H54 (cell line): ENCODE data around the gene RHCG.
A peak's percentile ranks its signal among the peaks of the same experiment; 100 is the strongest.

Experiments
- DNase-seq: peaks from one replicate; pipeline ENCODE4 v3.0.0; 2011; ENCODE audit warnings: low spot score, mixed read lengths; ENCODE audit not compliant: insufficient read length
- FAIRE-seq: peaks from 3 replicates; lab custom pipeline; 2011; peaks lifted over from hg19 to GRCh38; lab: Jason Lieb, UNC
- POLR2A ChIP-seq: IDR thresholded peaks from 2 replicates; pipeline ENCODE4 v1.6.1; 2011; ENCODE audit warnings: low read depth, mild to moderate bottlenecking, low read length

Gene RHCG

DNA sequence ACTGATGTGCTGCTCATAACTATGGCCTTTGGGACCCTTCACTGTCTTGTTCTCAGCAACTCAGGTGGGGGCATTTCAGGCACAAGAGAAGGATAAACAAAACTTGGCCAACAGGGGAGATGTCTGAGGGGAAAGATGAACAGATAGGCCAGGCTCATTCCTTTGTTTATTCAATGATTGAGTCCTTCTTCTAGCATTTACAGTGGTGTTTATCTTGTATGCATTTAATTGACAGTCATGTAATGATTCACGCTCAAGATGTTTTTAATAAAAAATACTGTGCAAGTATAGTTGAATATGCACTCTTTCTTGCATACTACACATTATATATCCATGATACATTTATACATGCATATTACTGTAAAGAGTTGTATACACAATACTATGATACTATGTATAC lies 44.5 kb downstream of the RHCG start:
- TF ChIP-seq POLR2A = no peak
- DNase-seq (no peak), FAIRE-seq (no peak)

DNA sequence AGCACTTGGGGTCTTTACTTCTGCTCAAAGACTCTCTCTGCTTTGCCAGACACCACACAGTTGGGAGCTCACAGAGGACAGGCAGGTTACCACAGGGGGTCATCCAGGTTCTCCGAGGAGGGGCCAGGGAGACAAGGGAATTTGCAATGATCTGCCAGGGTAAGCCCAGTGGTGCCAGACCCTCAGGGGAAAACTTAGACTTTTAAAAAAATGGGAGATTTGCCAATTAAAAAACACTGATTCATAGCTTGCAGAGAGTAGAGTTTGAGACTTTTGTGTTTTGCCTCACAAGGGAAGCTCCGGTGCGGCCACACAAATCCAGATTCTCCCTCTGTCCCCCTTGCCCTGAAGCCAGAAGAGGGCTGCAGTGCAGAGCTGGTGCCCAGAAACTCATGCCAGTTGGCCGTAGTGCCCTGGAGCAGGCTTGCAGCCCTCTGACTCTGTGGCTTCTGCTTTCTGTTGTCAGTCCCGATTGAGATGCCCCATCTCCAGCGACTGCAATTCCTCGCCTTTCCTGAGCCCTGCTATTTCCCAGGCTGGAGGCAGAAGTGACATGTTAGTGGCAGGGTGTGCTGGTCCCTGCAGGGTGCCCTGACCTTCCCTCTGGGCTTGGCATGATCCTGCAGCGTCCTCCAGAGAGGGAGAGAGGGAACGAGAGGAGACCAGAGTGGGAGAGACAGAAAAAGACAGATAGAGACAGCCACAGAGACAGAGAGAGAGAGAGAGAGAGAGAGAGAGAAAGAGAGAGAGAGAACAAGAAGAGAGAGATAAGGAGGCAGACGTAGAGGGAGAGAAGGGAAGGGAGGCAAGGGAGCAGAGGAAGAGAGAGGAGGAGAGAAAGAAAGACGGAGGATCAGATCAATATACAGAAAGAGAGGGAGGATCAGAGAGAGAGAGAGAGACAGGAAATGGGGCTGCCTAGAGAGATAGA lies 46.0 kb downstream of the RHCG start:
- FAIRE-seq (no peak), DNase-seq (no peak)

DNA sequence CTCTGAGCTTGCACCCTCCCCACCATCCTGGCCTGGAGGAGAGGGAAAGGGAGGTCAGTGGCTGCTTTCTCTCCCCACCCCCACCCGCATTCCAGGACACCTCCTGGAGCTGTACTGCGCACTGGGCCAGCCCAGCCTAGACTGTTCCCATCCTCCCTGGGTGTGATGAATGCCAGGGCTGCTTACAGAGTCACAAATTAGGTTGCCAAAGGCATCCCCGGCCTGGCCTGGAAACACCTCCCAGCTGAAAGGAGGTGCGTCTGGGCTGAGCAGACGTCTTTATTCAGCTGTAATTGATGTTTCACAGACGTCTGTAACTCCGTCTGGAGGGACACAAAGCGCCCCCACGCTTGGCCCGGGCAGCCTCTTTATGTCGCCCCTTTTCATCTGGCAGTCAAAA lies 47.6 kb downstream of the RHCG start:
- no peak for DNase-seq
- FAIRE-seq = no peak
- no peak for TF ChIP-seq POLR2A

More for the DNA sequence above, 46.0 kb downstream of the RHCG start:
- TF ChIP-seq POLR2A = no peak

DNA sequence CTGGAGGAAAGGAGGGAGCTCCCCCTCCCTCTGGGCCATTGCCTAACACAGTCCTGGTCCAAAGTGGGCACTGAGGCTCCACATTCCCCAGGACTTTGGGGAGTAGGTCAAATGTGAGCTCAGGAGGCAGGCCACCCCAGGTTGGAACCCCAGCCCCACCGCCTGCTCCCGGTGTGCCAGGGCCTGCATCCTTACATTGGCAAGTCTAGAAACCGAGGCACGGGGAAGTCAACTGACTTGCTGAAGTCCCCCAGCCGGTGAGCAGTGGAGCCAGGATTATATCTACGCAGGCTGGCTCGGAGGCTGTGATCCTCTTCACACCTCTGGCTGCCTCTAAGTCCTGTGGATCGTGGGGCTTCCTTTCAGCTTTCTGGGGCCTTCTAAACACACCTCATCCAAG lies 48.7 kb downstream of the RHCG start:
- FAIRE-seq = no peak
- TF ChIP-seq POLR2A = no peak
- DNase-seq = no peak

DNA sequence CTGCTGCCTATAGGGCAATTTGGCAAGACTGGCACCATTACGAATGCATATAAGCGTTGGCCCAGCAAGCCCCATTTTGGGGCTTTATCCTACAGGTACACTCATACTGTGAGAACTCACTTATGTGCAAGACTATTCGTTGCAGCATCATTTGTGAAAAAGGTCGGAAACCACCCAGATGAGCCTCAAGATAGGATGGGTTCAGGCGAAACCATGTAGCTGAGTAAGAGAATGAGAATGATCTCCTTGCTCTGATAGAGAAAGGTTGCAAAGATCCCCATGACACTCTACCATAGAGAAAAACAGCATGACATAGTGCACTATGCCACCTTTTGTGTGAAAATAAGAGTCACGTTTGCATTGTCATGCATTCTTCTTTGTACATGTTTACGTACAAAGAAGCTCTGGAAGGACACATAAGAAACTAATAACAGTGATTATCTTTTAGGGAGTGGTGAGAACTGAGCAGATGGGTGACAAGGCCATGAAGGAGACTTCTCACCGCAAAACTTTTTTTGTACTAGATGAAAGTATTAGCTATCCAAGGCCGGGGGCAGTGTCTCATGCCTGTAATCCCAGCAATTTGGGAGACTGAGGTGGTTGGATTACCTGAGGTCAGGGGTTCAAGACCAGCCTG lies 50.0 kb downstream of the RHCG start:
- FAIRE-seq = no peak
- no peak for TF ChIP-seq POLR2A
- no peak for DNase-seq

DNA sequence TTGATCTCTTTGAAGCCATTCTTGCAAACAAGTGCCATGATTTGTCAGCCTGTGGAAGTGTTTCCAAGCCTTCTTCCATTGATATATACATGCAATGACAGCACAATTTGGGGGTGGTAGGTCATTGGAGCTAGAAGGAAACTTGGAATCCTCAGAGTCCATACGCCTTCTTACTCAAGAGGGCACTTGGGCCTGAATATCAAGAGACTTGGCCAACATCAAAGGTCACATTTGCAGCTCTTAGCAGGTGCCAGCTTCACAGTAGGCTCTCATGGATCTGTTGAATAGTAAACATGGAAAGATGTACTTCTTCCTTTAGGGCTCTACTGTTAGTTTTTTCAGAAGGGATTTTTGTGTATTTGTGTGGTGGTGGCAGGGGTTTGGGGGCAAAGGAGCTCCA lies 50.9 kb downstream of the RHCG start:
- DNase-seq (no peak), FAIRE-seq (no peak)
- TF ChIP-seq POLR2A = no peak

DNA sequence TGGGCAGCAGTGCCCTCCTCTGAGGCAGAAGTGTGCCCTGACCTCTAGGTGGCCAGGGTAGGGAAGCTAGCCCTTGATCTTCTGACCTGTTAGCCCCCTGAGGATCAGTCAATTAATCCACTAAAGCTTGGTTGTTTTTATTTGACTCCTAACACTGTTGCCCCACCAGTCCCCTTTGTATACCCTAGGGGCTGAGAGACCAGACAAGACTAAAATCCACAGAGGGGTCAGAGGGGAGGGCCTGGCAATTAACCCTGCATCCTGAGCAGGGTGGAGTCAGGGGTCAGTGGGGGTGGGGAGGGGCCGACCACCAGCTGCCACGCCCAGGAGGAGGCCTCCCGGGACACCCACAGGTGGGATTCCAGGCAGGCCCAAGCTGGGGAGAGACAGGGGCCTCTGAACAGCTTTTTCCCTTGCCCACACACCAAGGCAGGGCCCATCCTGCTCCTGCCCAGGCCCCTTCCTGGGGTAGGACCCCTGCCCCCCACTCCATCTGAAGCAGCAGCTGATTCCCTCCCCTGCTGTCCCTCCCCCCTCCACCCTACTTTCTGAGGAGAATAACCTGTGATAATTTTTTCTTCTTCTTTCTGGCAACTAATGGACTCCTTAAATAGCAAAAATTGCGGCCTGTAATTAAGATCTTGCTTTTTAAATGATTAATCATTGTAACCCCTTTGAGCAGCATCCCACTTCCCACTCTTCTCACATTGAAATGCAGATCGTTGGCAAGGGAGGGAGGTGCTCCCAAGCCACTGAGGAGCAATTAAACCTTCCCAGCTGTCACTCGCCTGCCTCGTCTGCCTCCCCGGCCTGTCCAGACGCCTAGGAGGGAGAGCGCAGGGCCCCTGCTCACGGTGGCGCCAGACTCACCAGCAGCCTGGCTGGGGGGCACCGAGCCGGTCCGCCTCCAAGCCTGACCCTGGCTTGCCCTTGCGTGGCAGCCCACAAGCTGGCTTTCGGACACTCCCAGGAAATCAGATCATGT lies 51.9 kb downstream of the RHCG start:
- DNase-seq (no peak), FAIRE-seq (no peak)
- no peak for TF ChIP-seq POLR2A

DNA sequence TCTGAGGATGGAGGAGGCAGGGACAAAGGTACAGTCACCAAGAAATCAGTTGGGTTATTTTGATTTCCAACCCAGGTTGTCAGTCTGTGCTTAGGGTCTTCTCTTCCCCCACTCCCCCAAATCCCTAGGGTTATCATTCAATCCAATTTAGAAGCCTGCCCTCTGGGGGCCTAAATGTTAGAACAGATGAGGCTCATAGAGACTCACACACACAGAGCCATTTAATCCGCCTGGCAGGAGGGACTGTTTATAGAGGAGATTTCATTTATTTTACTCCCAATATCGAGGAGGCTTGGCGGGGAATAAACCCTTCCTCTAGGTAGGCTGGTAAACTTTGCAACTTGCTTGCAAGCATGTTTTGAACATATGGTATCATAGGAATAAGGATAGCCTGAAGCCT lies 52.8 kb downstream of the RHCG start:
- no peak for TF ChIP-seq POLR2A
- FAIRE-seq (no peak), DNase-seq (no peak)

DNA sequence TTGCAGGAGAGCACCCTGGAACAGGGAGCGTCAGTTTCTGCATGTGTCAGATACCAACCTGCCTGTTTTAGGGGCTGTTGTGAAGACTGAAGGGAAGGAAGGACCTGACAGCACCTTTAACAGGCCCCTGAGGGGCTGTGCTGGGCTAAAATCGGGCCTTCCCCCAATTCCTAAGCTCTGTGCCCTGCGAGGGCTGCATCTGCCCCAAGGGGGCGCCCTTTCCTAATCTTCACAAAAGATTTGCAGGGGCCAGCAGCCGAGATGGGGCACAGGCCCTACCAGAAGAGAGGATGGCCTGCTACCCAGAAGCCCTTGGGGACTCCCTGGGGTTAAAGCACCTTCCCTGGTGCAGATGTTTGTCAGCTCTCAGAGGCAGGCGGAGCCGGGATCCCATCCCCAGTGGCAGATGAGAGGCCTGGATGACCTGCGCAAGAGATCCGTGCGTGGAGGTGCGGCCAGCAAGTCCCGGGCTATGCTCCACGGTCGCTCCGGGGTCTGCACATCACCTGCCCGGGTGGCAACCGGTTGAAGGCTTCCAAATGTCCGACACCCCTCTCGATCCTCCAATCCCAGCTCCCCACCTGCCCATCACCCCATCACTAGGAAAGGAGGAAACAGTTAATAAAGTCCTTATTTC lies 53.6 kb downstream of the RHCG start:
- no peak for FAIRE-seq
- DNase-seq = peak; percentile 56
- no peak for TF ChIP-seq POLR2A

DNA sequence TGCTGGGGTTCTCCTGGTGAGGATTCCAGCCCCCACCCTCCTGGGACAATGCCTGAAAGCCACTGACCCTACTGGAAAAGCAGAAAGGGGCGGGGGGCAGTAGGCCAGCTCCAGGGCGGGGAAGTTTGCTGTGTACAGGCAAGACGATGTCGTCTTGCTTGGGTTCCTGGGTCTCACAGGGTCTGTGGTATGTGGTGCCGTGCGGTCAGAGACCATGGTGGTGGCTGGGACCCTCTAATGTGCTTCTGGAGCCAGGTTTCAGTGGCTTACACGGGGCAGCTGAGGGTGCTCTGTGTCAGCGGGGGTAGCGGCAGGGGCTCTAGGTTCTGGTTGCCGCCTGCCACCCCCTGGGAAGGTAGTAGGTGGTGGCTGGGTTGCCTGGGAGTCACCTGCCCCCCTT lies 54.2 kb downstream of the RHCG start:
- no peak for TF ChIP-seq POLR2A
- FAIRE-seq (no peak), DNase-seq (no peak)

DNA sequence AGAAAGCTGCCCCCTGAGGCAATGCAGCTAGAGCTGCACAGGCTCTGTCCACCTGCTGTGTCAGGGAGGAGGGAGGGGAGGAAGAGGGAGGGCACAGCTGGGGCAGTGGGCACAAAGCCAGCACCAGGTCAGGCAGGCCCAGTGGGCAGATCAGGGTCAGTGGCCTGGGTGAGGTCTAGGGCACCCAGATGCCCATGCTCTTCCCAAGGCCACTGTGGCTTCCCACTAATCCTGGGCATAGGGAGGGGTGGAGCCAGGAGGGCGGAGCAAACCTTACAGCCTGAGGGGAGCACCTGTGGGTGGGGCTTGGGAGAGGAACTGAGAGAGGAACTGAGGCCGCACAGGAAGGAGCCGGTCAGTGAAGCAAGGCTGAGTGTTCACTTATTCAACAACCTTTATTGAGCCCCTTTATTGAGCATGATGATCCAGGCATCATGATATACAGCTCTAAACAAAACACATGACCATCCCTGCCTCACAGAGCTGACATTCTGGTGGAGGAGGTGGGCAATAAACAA lies 55.0 kb downstream of the RHCG start:
- no peak for TF ChIP-seq POLR2A
- DNase-seq (no peak), FAIRE-seq (no peak)

DNA sequence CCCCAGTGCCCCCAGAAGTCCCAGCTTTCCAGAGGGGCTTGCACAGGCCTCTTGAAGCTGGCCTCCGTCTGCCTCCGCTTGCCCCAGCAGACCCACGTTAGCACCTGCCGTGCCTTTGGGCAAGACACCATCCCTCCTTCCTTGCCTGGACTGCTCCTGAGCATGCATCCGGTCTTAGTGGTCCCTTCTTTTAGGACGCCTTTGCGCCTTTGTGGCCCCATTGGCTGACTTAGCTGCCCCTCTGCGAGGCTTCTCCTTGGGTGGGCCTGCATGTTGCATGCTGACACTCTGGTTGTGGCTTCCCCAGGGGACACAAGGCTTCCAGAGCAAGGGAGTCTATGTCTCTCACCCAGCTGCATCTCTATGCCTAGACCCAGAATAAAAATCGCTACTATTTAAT lies 56.6 kb downstream of the RHCG start:
- FAIRE-seq (no peak), DNase-seq (no peak)
- no peak for TF ChIP-seq POLR2A
